Prostate gland (tissue), 2 donors: ENCODE data around the gene PAN3. TPM values are rescaled to one million over a fixed set of nuclear protein-coding genes. Genes with fewer than 3 reads are reported as not detected.

Experiments used
- DNase-seq: peaks from one replicate; pipeline ENCODE4 v3.0.0-alpha.2; 2019; ENCODE audit warnings: low spot score
- H3K27ac ChIP-seq, 2 donors: fragments of 200-600 bp; sonication (generic); 2 replicates each; pipeline ENCODE4 v1.5.1; 2017 to 2019
- H3K27me3 ChIP-seq: fragments of 200-600 bp; sonication (generic); replicated peaks from 2 replicates; pipeline ENCODE4 v1.5.1; 2019; ENCODE audit not compliant: insufficient read depth
- H3K36me3 ChIP-seq, 2 donors: fragments of 200-600 bp; sonication (generic); 1 replicate in 1 of 2; 2 replicates in 1 of 2; pipeline versions ENCODE4 v1.5.1 to v1.8.1; 2017 to 2019
- H3K4me1 ChIP-seq: fragments of 200-600 bp; sonication (generic); replicated peaks from 2 replicates; pipeline ENCODE4 v1.5.1; 2019
- H3K4me3 ChIP-seq, 2 donors: fragments of 200-600 bp; sonication (generic); 2 replicates each; pipeline ENCODE4 v1.5.1; 2017 to 2019
- H3K9me3 ChIP-seq: fragments of 200-600 bp; sonication (generic); 2 replicates; pipeline ENCODE4 v1.5.1; 2017
- POLR2A ChIP-seq: fragments of 450-650 bp; IDR thresholded peaks from one replicate; pipeline ENCODE4 v1.6.1; 2016; ENCODE audit warnings: antibody characterized with exemption, mild to moderate bottlenecking
- POLR2AphosphoS5 ChIP-seq: sonication (generic); formaldehyde crosslinking; IDR thresholded peaks from one replicate; pipeline ENCODE4 v1.6.1; 2017; ENCODE audit warnings: antibody characterized with exemption
- WGBS: methylation state at CpG from one replicate; pipeline ENCODE4 v1.1.5; 2018; 5-methylcytosine and 5-hydroxymethylcytosine counted together
- intact Hi-C: fragments of 100-400 bp; cut with DNase I; formaldehyde crosslinking; loops from one replicate; pipeline ENCODE4 v1.14.2; 2022
- total RNA-seq, 2 donors: library from RNA; depleted of rRNA; stranded (reverse); fragments of >200 nt; gene quantifications; one replicate each; pipeline ENCODE4 v1.1.0, GENCODE V29; 2016
- TF ChIP-seq, protein P1 (sequence below), 4 experiments: fragments of 200-600 bp in 2 of 4; fragments of 450-650 bp in 2 of 4; sonication (generic) in 2 of 4; IDR thresholded peaks; 1 replicate in 3 of 4; 2 replicates in 1 of 4; pipeline ENCODE4 v1.5.1; 2016 to 2019; ENCODE audit warnings: antibody characterized with exemption in 4 of 4, mild to moderate bottlenecking in 2 of 4, moderate library complexity in 2 of 4

Gene PAN3
- total RNA-seq, 2 donors from 2014 or later, result 31.4 to 51.7 TPM

DNA sequence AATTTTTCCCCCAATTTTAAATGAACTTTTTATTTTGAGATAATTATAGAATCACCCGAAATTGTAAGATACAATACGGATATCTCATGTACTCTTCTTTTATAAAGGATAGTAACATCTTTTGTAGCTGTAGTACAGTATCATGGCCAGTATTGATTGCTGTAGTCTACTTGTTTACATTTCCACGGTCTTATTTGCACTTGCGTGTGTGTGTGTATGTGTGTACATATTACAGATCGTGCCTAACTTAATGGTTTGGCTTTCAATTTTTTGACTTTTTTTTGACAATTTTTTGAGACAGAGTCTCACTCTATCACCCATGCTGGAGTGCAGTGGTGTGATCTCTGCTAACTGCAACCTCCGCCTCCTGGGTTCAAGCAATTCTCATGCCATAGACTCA, 6.7 kb downstream of the PAN3 start:
- H3K4me3 ChIP-seq, result no peak overlapping the region
- H3K9me3 ChIP-seq, result no peaks in the 10 kb centered on the region
- no peak overlapping the region for H3K27ac ChIP-seq
- DNase-seq, result no peak
- peaks cover 5% of the 10 kb centered on the region for H3K4me1 ChIP-seq
- 78% methylated on average over 6 of the region's 6 CpGs for WGBS
- H3K36me3 ChIP-seq, result no peaks in the 10 kb centered on the region
- intact Hi-C loops, result loop anchor here (10.0 kb wide), 1 partner anchor 130 kb away; no protein-coding TSS in a partner anchor
- TF ChIP-seq POLR2AphosphoS5, result peak; percentile 7
- TF ChIP-seq, protein P1, sequence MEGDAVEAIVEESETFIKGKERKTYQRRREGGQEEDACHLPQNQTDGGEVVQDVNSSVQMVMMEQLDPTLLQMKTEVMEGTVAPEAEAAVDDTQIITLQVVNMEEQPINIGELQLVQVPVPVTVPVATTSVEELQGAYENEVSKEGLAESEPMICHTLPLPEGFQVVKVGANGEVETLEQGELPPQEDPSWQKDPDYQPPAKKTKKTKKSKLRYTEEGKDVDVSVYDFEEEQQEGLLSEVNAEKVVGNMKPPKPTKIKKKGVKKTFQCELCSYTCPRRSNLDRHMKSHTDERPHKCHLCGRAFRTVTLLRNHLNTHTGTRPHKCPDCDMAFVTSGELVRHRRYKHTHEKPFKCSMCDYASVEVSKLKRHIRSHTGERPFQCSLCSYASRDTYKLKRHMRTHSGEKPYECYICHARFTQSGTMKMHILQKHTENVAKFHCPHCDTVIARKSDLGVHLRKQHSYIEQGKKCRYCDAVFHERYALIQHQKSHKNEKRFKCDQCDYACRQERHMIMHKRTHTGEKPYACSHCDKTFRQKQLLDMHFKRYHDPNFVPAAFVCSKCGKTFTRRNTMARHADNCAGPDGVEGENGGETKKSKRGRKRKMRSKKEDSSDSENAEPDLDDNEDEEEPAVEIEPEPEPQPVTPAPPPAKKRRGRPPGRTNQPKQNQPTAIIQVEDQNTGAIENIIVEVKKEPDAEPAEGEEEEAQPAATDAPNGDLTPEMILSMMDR (IDR thresholded peaks at IDR 0.05), result no peak
- H3K27me3 ChIP-seq, result no peaks in the 10 kb centered on the region

DNA sequence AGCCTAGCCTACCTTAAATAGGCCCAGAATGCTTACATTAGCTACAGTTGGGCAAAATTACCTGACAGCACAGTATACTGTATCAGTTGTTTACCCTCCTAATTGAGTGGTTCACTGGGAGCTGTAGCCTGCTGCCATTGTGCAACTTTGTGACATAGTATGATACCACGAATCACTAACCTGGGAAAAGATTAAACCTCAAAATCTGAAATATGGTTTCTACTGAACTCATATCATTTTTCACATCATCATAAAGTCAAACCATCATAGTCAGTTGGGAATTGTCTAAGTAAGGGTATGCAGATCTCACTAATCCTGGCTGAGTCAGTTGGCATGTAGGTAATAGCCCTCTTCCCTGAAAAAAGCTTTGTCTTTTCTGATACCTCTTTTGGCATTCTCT, 9.2 kb downstream of the PAN3 start:
- Histone ChIP-seq H3K9me3 (no peaks in the 10 kb centered on the region), H3K36me3 (no peaks in the 10 kb centered on the region), H3K4me3 (no peak overlapping the region), H3K27me3 (no peaks in the 10 kb centered on the region), H3K27ac (no peak overlapping the region), H3K4me1 (no peaks in the 10 kb centered on the region)
- TF ChIP-seq, protein P1 (IDR thresholded peaks at IDR 0.05), result no peak
- TF ChIP-seq POLR2AphosphoS5 (no peak), POLR2A (no peak)
- DNase-seq, result no peak
- 71% methylated on average over 1 of the region's 1 CpG for WGBS
- intact Hi-C loops, result loop anchor here (10.0 kb wide), 1 partner anchor 127 kb away; no protein-coding TSS in a partner anchor

DNA sequence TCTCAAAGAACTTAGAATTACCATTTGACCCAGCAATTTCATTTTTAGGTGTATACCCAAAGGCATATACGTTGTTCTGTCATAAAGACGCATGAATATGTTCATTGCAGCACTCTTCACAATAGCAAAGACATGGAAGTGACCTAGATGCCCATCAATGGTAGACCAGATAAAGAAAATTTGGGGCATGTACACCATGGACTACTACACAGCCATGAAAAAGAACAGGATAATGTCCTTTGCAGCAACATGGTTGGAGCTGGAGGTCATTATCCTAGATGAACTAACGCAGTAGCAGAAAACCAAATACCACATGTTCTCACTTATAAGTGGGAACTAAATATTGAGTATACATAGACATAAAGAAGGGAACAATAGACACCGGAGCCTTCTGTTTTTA, 20.7 kb downstream of the PAN3 start:
- Histone ChIP-seq H3K27ac (no peak overlapping the region), H3K36me3 (no peaks in the 10 kb centered on the region), H3K4me1 (no peaks in the 10 kb centered on the region), H3K27me3 (no peaks in the 10 kb centered on the region), H3K9me3 (no peaks in the 10 kb centered on the region), H3K4me3 (no peak overlapping the region)
- intact Hi-C loops, result no loop called here
- WGBS, result 97% methylated on average over 4 of the region's 4 CpGs
- TF ChIP-seq POLR2A (no peak), POLR2AphosphoS5 (no peak)
- TF ChIP-seq, protein P1 (IDR thresholded peaks at IDR 0.05), result no peak
- no peak for DNase-seq

DNA sequence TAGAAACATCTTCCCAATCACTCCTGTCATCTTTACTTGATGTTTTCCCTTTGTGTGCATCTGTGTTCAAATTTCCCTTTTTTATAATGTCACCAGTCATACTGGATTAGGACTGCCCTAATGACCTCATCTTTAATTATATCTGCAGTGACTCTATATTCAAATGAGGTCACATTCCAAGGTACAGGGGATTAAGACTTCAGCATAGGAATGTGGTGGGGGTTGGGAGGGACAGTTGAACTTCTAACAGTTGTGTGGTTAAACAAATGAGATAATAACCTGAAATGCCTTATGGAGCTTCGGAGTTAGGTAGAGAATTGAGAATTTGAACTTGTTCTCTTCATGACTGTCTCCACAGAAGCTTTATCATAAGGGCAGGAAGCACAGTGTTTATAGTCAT, 23.0 kb downstream of the PAN3 start:
- H3K4me1 ChIP-seq, result no peaks in the 10 kb centered on the region
- H3K36me3 ChIP-seq, result no peaks in the 10 kb centered on the region
- H3K9me3 ChIP-seq, result no peaks in the 10 kb centered on the region
- H3K27me3 ChIP-seq, result no peaks in the 10 kb centered on the region
- intact Hi-C loops, result no loop called here
- no peak for DNase-seq
- no peak overlapping the region for H3K27ac ChIP-seq
- TF ChIP-seq, protein P1 (IDR thresholded peaks at IDR 0.05), result no peak
- TF ChIP-seq POLR2A, result no peak
- no peak for TF ChIP-seq POLR2AphosphoS5
- no peak overlapping the region for H3K4me3 ChIP-seq
- WGBS, result 45% methylated on average over 1 of the region's 1 CpG

DNA sequence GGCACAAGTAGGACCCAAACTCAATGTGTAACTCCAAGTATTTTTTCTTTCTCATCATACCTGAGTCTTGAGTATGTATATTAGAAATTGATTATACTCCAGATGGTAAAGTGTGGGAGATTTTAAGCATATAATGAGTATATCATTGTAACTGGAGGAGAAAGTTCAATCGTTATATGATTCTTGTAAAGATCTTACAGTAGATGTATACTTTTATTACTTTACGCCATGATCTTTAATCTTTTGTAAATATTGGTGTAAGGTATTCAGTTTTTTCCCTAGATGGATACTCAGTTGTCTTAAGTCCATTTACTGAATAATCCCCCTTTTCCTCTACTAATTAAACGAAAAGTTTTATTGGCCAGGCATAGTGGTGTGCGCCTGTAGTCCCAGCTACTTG, 25.2 kb downstream of the PAN3 start:
- Histone ChIP-seq H3K4me1 (no peaks in the 10 kb centered on the region), H3K27ac (no peak overlapping the region), H3K9me3 (no peaks in the 10 kb centered on the region), H3K27me3 (no peaks in the 10 kb centered on the region), H3K36me3 (no peaks in the 10 kb centered on the region), H3K4me3 (no peak overlapping the region)
- DNase-seq, result no peak
- WGBS, result 66% methylated on average over 4 of the region's 4 CpGs
- intact Hi-C loops, result no loop called here
- TF ChIP-seq, protein P1 (IDR thresholded peaks at IDR 0.05), result no peak
- TF ChIP-seq POLR2AphosphoS5 (no peak), POLR2A (no peak)
